Tibial artery (tissue), 4 donors: Measurements from ENCODE around the gene RACK1.

Experiments used
- DNase-seq, 2 donors: peaks; one replicate each; pipeline ENCODE4 v3.0.0-alpha.2; 2019
- H3K27ac ChIP-seq, 2 donors: fragments of 200-600 bp; sonication (generic) in 1 of 2; 1 replicate in 1 of 2; 2 replicates in 1 of 2; pipeline ENCODE4 v1.5.1; 2018 to 2019; ENCODE audit warnings: mild to moderate bottlenecking in 1 of 2
- H3K27me3 ChIP-seq, 2 donors: fragments of 200-600 bp; sonication (generic) in 1 of 2; one replicate each; pipeline versions ENCODE4 v1.5.1 to v1.6.0; 2016 to 2019
- H3K36me3 ChIP-seq, 3 donors: fragments of 200-600 bp; sonication (generic) in 2 of 3; one replicate each; pipeline ENCODE4 v1.5.1; 2016 to 2019; ENCODE audit warnings: mild to moderate bottlenecking in 2 of 3
- H3K4me1 ChIP-seq, 4 donors: fragments of 200-600 bp; sonication (generic) in 2 of 4; 1 replicate in 3 of 4; 2 replicates in 1 of 4; pipeline ENCODE4 v1.5.1; 2016 to 2019
- H3K4me3 ChIP-seq, 2 donors: fragments of 200-600 bp; sonication (generic) in 1 of 2; 1 replicate in 1 of 2; 2 replicates in 1 of 2; pipeline ENCODE4 v1.5.1; 2018 to 2019; ENCODE audit warnings: mild to moderate bottlenecking in 2 of 2
- H3K9me3 ChIP-seq, 3 donors: fragments of 200-600 bp; sonication (generic) in 1 of 3; one replicate each; pipeline ENCODE4 v1.5.1; 2016 to 2019
- intact Hi-C: fragments of 100-400 bp; cut with DNase I; formaldehyde crosslinking; loops from one replicate; pipeline ENCODE4 v1.15.0; 2023; ENCODE audit warnings: low total_unique reads
- TF ChIP-seq, protein P1 (sequence below), 2 experiments: fragments of 200-600 bp in 1 of 2; fragments of 450-650 bp in 1 of 2; IDR thresholded peaks; one replicate each; pipeline ENCODE4 v1.5.1; 2017 to 2019; ENCODE audit warnings: antibody characterized with exemption in 2 of 2, mild to moderate bottlenecking in 1 of 2, moderate library complexity in 1 of 2

RACK1 gene

DNA sequence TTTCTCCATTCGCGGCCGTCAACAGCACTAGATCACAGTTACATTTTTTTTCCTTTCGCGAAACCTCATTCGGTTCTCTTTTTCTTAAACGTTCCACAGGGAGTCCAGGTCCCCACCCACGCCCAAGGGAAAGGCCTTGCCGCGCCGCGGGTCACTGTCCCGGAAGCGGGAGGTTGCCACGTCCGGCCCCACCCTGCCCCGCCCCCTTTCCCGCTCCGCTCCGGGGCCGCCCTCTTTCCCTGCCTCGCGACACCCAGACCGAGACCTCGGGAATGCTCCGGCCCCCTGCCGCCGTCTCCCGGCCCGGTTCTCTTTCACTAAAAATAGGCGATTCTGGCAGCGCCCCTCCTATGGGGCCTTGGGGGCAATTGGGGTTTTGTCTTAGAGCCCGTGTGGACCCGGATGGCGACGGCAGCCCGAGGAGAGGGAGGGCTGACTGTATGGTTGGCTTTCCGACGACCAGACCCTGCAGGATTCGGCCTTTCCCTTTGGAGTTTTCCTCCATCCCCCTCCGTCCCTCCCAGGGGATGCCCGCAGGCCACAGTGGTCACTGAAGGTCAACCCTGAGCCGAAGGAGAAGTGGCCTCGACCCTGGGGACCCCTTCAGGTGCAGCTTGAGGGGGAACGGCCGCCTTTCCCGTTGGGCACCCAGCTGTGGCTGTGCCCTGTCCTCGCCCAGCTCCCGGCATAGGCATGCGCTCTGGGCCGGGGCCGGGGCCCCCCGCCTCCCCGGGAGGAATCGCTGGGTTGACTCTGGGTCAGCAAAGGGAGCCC is 2.8 kb upstream of the RACK1 start:
- TF ChIP-seq, protein P1, sequence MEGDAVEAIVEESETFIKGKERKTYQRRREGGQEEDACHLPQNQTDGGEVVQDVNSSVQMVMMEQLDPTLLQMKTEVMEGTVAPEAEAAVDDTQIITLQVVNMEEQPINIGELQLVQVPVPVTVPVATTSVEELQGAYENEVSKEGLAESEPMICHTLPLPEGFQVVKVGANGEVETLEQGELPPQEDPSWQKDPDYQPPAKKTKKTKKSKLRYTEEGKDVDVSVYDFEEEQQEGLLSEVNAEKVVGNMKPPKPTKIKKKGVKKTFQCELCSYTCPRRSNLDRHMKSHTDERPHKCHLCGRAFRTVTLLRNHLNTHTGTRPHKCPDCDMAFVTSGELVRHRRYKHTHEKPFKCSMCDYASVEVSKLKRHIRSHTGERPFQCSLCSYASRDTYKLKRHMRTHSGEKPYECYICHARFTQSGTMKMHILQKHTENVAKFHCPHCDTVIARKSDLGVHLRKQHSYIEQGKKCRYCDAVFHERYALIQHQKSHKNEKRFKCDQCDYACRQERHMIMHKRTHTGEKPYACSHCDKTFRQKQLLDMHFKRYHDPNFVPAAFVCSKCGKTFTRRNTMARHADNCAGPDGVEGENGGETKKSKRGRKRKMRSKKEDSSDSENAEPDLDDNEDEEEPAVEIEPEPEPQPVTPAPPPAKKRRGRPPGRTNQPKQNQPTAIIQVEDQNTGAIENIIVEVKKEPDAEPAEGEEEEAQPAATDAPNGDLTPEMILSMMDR (IDR thresholded peaks at IDR 0.05): no peak
- Histone ChIP-seq H3K27ac (peak overlapping the region; percentile 94 to 96), H3K36me3 (peaks cover 7 to 9% (median 8%) of the 10 kb centered on the region in 3 donors), H3K4me1 (peaks cover 0 to 74% (median 62%) of the 10 kb centered on the region in 4 donors), H3K9me3 (no peaks in the 10 kb centered on the region), H3K27me3 (no peaks in the 10 kb centered on the region), H3K4me3 (peak overlapping the region; percentile 86 to 92)
- DNase-seq: peak; percentile 87 to 97
- intact Hi-C loops: loop anchor here (5.0 kb wide), 1 partner anchor 434 kb away; no protein-coding TSS in a partner anchor

DNA sequence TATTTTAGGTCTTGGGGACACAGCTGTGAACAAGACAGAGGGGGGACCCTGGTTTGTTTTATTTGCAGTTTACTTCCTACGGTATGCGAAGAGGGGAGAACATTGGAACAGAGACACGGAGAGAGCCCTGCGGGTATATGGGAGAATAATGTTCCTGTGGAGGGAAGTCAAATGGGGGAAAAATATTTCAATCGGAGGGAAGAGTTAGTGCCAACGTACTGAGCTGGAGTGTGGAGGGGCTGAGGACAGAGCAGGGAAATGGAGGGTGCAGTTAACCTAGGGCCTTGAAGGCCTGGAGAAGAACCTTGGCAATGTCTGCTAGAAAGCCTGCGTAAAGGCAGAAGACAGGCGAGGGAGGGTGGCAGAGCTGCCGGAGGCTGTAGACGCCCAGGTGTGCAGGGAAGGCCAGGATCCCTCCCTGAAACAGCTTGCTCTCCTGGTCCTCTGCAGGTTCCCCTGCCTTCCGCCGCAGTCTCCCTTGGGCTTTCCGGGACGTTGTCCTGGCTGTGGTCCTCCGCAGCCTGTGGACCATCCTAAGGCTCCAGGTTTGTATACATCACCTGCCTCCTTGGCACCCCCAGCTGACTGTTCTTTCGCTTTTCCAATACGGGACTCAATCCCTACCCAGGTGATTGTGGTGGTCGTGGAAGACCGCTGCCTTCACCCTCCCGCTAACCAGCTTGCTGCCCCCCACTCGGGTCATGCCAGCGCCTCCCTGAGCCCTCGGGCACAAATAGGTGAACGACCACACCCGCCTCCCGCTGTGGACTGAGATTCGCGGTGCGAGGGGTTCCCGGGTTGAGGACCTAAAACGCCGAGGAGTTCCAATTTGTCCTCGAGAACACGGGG is 1.9 kb upstream of the RACK1 start:
- intact Hi-C loops: loop anchor here (5.0 kb wide), 1 partner anchor 433 kb away; no protein-coding TSS in a partner anchor
- peaks cover 0 to 73% (median 63%) of the 10 kb centered on the region in 4 donors for H3K4me1 ChIP-seq

DNA sequence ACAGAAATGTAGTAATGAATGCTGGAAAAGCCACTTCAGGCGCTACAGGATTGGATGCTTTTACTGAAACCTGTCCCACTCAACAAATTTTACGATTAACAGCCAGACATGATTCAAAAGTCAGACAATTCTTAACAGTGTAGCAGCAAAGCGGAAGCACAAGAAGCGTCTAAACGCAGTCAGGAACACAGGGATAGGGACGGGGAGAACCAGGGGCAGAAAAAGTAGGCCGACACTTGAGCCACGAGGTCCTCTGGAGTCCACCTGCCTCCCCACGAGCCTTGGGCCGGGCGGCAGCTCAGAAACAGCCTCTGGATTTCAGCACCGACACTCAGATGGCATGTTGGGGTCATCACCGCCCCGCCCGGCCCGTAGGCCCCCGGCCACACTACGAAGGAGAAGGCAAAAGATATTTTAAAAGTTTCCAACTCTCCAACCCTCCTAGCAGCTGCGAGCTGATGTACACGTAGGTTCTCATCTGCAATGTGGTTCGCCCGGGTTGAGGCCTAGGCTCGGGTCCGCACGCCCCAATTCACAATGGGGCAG is 615 bp downstream of the RACK1 start:
- peak overlapping the region; percentile 94 to 96 for H3K27ac ChIP-seq
- peaks cover 39 to 42% (median 41%) of the 10 kb centered on the region in 3 donors for H3K36me3 ChIP-seq
- TF ChIP-seq, protein P1 (IDR thresholded peaks at IDR 0.05): no peak
- no peaks in the 10 kb centered on the region for H3K9me3 ChIP-seq
- intact Hi-C loops: no loop called here
- peaks cover 0 to 60% (median 49%) of the 10 kb centered on the region in 4 donors for H3K4me1 ChIP-seq
- H3K27me3 ChIP-seq: no peaks in the 10 kb centered on the region
- peak overlapping the region; percentile 64 to 68 for H3K4me3 ChIP-seq
- peak in 1 of 2 donors; percentile 67 for DNase-seq

More for the DNA sequence above, 1.9 kb upstream of the RACK1 start:
- DNase-seq: peak in 1 of 2 donors; percentile 60
- H3K36me3 ChIP-seq: peaks cover 15 to 17% (median 16%) of the 10 kb centered on the region in 3 donors
- no peaks in the 10 kb centered on the region for H3K9me3 ChIP-seq
- H3K27me3 ChIP-seq: no peaks in the 10 kb centered on the region
- peak overlapping the region; percentile 86 to 92 for H3K4me3 ChIP-seq
- TF ChIP-seq, protein P1 (IDR thresholded peaks at IDR 0.05): no peak
- peak overlapping the region; percentile 94 to 96 for H3K27ac ChIP-seq

DNA sequence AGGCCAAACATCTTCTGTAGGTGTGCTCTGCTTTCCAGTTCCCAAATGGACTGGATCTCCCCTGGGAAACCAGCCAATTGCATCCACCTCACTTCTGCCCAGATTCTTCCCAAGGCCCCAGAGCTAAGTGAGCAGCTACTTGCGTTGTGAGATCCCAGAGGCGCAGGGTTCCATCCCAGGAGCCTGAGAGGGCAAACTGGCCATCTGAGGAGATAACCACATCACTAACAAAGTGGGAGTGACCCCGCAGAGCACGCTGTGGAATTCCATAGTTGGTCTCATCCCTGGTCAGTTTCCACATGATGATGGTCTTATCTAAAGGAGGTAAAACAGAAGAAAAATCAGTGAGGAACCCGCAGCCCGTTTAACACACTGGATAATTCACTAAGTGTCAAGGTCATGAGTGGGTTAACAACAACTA is 1.7 kb downstream of the RACK1 start:
- peak in 1 of 2 donors; percentile 61 for DNase-seq
- Histone ChIP-seq H3K4me1 (peaks cover 0 to 54% (median 42%) of the 10 kb centered on the region in 4 donors), H3K27ac (peak overlapping the region; percentile 94 to 96), H3K9me3 (no peaks in the 10 kb centered on the region), H3K4me3 (peak overlapping the region; percentile 64 to 68), H3K27me3 (no peaks in the 10 kb centered on the region), H3K36me3 (peaks cover 50 to 53% (median 52%) of the 10 kb centered on the region in 3 donors)
- TF ChIP-seq, protein P1 (IDR thresholded peaks at IDR 0.05): no peak
- intact Hi-C loops: no loop called here

DNA sequence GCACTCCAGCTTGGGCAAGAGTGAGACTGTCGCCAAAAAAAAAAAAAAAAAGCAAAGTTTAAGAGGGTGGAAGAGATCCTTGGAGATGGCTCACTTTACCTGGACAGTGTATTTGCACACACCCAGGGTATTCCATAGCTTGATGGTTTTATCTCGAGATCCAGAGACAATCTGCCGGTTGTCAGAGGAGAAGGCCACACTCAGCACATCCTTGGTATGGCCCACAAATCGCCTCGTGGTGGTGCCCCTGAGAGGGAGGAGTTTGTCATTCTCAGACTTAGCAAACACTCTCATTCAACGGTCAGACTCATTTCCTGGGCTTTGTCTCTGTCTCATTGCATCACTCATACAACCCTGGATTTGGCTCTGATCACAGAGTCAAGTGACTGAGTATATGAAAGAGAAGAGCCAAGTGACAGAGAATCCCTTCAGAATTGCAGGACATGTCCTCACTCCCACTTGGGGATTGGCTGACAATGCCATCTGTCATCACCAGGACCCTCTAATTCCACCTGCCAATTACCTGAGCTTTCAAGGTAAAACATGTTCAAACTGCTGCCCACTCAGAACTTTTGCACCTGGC is 2.2 kb downstream of the RACK1 start:
- Histone ChIP-seq H3K4me1 (peaks cover 0 to 54% (median 42%) of the 10 kb centered on the region in 4 donors), H3K27me3 (no peaks in the 10 kb centered on the region), H3K27ac (peak overlapping the region; percentile 94 to 96), H3K4me3 (peak overlapping the region in 1 of 2 donors; percentile 68), H3K9me3 (no peaks in the 10 kb centered on the region), H3K36me3 (peaks cover 56 to 58% (median 57%) of the 10 kb centered on the region in 3 donors)
- peak; percentile 38 to 59 for DNase-seq
- intact Hi-C loops: no loop called here
- TF ChIP-seq, protein P1 (IDR thresholded peaks at IDR 0.05): no peak
